NCI-H460 (cell line): ENCODE data around the gene SGPL1. TPM values are rescaled to one million over a fixed set of nuclear protein-coding genes. Genes with fewer than 3 reads are reported as not detected.

Source experiments
- DNase-seq: peaks from one replicate; pipeline ENCODE4 v3.0.0-alpha.2; 2016; ENCODE audit warnings: low read depth; ENCODE audit errors: extremely low read depth
- total RNA-seq: library from RNA; depleted of rRNA; stranded (reverse); fragments of >200 nt; shearing (Covaris generic); gene quantifications from 2 replicates; pipeline ENCODE4 v1.2.3, GENCODE V29; 2014

Gene SGPL1
- total RNA-seq, 1 experiment from 2014 or later: 65.3 TPM

DNA sequence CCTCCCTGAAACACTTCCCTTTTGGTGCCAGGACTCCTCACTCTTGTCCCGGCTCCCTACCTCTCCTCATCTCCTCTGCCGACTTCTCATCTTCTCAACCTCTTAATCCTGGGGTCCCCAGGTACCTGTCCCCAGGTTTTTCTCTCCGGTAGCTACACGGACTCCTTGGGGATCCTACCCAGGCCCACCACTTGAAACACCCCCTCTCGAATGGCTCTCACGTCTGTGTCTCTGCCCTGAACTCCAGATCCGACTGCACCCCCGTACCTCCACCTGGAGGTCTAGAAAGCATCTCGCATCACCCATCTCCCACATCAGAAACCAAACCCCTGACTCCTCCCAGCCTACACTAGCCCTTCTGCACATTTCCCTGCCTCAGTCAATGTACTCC, 35.4 kb upstream of the SGPL1 start:
- DNase-seq: no peak

- DNase-seq: no peak
These were observed 35.0 kb upstream of the SGPL1 start for GRCh38 chr10:70780772-70781171.

DNA sequence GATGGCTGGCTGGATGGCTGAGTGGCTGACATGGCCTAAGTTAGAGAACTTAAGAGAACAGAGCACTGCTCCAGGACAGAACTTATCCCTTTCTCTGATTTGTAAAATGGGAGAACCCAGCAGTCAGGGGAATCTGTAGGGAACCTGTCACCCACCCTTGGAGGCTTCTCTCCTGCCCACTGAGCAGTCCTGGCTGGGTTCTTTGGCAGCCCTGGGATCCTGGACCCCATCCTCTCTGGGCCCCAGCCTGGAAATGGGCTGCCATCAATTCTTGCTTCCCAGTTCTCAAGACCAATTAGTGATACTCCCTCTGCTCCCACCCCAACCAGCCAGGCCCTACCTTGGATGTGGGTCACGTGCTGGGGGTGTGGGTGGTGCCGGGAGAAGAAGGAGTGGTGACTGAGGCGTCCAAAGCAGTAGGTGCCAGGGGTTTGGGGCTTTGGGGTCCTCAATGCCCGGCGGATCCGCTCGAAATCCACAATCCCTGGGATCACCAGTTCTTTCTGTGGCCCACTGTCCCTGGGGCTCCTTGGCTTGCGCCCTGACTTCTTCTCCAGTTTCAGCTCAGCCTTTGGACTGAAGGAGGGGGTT, 34.2 kb upstream of the SGPL1 start:
- DNase-seq: no peak

GRCh38 chr10:70782086-70782745, 33.5 kb upstream of the SGPL1 start:
- no peak for DNase-seq

DNA sequence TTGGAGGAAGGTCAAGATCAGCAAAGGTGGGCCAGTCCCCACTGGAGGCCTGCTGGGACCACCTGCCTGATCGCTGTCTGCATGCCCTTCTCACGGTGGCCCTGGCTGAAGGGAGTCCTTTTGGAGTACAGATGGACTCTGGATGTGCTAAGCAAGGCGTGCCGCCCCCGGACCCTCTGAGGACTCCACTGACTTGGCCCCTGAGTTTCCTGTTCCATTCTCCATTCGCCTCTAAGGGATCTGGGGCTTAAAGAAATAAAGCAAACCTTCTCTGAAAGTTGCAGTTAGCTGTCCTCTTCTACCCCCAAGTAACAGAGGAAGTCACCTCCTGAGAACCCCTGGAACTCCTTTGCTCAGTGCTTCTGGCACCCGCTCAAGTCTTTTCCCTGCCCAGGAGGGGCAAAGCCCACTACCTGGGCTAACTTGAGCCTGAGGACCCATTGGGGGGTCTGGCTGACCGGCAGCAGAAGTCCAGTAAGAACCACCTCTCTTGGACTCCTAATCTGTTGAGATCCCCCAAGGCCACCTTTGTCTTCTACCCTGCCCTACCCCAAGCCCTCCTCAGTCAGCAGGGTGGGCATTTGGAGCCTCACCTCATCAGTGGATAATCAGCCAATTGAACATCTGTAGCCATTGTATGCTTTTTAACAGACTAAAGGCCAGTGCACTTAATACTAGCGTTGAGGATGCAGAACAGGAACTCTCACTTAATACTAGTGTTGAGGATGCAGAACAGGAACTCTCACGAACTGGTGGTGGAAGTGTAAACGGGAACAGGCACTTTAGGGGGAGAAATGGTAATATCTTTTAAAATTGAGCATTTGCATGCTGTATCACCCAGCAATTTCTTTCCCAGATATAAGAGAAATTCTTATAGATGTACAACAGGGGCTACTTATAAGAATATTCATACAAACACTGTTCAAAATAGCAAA, 32.7 kb upstream of the SGPL1 start:
- no peak for DNase-seq

DNA sequence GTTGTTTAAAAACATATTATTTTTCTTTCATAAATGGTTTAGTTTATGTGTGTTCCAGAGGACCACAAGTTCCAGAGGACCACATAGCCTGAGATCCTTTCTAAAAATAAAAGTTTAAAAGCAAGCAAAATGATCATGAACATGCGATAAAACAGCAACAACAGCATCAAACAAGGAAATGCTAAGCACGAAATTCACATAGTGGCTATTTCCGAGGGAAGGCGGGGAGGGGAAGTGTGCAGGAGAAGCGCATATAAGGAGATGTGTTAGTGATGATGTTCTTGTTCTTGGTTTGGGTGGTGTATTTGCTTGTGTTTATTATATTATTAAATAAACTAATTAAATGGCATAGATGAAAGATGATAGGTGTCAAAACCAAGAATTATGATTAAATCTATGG, 31.7 kb upstream of the SGPL1 start:
- DNase-seq: no peak

DNA sequence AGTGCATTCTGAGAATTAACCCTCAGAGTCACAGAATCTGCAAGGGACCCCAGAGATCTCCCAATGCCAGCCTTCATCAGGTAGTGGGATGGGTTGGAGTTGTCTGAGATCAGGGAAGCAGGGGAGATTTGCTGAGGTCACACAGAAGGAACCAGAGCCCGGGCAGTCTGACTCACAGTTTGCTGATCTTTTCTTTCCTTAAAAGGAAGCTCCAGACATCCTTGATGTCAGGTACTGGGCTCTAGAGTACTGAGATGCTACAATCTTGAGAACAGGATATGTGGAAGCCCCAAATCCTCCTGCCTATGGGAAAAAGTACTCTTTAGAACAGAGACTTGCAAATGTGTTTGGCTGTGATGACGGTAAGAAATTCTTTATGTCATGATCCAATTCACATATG, 31.3 kb upstream of the SGPL1 start:
- DNase-seq: no peak

- no peak for DNase-seq
These were observed 30.6 kb upstream of the SGPL1 start, which contains the start of gene TBATA for GRCh38 chr10:70785190-70785589. TBATA (minus strand) TSS chr10:70785377; CDS start chr10:70783379, 1,998 bp downstream.

- DNase-seq: no peak
These were observed 28.8 kb upstream of the SGPL1 start for GRCh38 chr10:70786799-70787415.

GRCh38 chr10:70791386-70792039, 24.2 kb upstream of the SGPL1 start:
- no peak for DNase-seq

DNA sequence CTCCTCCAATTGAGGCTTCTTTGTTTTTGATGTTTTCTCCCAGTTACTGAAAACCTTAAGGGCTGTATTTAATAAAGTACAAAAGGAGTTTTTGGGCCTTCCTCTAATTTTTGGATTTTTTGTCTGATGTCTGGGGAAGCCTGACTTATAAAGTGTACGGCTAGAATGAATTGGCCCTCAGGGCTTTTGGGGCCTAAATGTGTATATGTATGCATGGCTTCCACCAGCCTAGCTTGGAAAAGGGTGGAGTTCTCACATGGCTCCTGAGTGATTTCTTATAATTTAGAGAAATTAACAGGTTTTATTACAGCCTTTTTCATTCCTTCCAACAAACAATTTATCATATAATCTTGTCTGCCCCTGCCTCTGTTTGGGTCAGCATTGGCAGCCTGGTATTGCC, 20.1 kb upstream of the SGPL1 start:
- no peak for DNase-seq

GRCh38 chr10:70797840-70798239, 17.9 kb upstream of the SGPL1 start:
- DNase-seq: no peak

DNA sequence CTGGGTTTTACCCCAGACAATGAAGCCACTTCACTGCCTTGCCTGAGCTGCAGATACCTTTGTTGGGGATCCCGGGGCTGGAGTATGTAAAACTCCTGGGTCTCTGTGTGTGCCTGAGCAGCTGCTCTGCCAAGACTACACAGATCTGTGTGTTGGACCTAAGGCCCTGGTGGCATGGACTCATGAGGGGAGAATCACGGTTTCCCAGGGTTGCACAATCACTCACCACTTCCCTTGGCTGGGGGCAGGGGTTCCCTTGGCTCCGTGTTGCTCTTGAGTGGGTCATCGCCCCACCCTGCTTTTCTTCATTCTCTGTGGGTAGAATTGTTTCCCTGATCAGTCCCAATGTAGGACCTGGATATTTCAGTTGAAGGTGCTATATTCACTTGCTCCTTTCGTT, 16.6 kb upstream of the SGPL1 start:
- no peak for DNase-seq

DNA sequence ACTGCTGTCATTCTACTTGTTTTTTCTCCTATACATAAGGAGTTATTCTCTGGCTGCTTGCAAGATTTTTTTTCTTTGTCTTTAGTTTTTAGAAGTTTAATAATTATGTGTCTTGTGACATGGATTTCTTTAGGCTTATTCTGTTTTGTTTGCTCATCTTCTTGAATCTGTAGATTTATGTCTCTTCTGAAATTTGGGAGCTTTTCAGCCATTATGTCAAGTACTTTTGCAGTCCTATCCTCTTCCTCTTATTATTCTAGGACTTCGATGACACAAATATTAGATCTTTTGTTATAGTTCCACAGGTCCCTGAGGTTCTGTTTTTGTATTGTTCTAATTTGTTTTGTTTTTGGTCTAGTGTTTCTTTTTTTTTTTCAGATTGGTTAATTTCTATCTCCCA, 13.9 kb upstream of the SGPL1 start:
- DNase-seq: no peak

DNA sequence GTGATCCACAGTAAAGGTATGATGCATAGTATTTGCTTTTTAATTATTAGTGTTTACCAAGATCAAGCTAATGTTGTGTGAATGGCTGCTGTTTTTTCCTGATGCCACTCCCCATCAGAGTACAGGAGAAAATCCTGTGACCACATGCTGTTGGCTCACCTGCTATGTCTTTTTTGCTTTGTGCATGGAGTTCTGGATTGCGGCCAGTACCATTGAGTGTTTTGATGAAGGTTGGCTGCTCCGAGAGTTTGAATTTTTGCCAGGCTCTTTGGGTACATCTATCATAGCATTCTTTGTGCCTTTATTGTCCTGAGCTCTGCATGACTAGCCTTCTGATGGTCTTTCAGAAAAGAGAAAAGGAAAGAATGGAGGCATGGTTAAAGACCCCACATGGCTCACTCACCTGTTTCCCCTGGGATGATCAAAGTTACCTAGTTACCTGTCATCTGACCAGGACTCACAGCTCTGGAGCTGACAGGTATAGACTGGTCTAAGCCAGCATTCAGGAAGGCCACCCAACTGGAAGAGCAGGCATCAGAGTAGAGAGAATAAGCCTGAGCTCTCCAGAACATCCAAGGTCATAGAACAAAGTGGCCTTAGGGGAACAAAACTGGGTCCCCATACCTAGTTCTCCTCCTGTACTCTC, 11.8 kb upstream of the SGPL1 start:
- DNase-seq: no peak

DNA sequence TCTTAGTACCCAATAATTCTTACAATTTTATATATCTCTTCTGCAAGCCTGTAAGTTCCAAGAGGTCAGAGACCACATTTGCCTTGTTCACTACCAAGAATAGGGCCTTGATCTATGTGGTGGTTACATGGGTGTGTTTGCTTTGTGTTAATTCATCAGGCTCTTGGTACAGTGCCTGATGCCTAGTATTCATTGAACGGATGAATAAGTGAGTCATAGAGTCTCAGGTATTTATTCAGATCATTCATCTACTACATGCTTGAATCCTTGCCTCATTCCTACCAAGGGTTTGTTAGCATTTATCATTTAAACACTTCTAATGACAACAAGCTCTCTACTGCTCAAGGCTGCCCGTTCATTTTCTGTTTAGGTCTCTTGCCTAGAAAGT, 11.3 kb upstream of the SGPL1 start:
- no peak for DNase-seq

GRCh38 chr10:70805619-70806215, 10.0 kb upstream of the SGPL1 start:
- no peak for DNase-seq

DNA sequence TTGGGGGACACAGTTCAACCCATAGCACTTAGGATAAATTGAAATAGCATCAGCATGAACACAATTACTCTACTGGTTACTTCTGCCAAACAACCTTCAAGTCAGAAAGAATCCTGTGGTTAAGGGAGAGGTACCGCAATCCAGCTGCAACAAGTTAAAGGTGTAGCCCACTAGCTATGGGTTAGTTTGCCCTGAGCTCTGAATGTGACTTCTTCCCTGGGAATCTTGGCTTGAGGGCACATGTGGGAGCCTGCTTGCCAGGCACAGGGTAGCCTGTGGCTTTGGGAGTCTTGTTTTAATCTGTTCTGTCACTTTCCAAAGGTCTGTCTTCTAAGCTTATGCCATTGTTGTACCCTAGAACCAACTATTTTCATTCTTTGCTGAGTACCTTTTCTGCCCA, 8.9 kb upstream of the SGPL1 start:
- no peak for DNase-seq

GRCh38 chr10:70807556-70807955, 8.2 kb upstream of the SGPL1 start:
- no peak for DNase-seq
